ENCODE measurements around the gene MAN2B1.

DNA sequence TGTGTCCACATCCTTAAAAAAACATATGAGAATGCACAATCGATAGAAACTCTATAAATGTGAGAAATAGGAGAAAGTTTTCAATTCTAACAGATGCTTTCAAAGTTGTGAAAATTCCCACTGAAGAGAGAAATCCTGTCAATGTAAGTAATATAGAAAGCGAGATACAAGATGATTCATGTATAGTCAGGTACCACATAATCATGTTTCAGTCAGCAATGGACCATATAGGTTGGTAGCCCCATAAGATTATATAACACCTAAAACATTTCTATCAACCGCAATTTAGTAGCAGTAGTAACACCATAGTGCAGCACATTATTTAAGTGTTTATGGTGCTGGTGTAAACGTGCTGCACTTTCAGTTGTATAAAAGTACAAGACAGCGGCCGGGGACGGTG, 37.3 kb downstream of the MAN2B1 start:
- no peak for TF ChIP-seq CTCF (conservative IDR thresholded peaks at IDR 0.05 in 1 of 2, IDR thresholded peaks at IDR 0.05 in 1 of 2; ENCODE audit: low read depth in 1 of 2, low read length in 2 of 2)
- no peak for TF ChIP-seq EZH2 (IDR thresholded peaks at IDR 0.05; ENCODE audit: low read length, missing control alignments)

Measured in fibroblast of lung (primary cell).